Esophagus muscularis mucosa (tissue), 4 donors: Measurements from ENCODE around the gene CLIP4.

Experiments
- EP300 ChIP-seq: sonication (generic); formaldehyde crosslinking; IDR thresholded peaks from one replicate; pipeline ENCODE4 v1.6.1; 2017; ENCODE audit warnings: antibody characterized with exemption
- POLR2A ChIP-seq: fragments of 450-650 bp; IDR thresholded peaks from one replicate; pipeline ENCODE4 v1.6.1; 2017; ENCODE audit warnings: antibody characterized with exemption, moderate library complexity, mild to moderate bottlenecking, low read depth
- TF ChIP-seq, protein P1 (sequence below), 3 experiments: fragments of 200-600 bp in 2 of 3; fragments of 450-650 bp in 1 of 3; sonication (generic) in 2 of 3; IDR thresholded peaks; one replicate each; pipeline ENCODE4 v1.5.1; 2017 to 2019; ENCODE audit warnings: antibody characterized with exemption in 3 of 3, mild to moderate bottlenecking in 2 of 3, moderate library complexity in 1 of 3

DNA sequence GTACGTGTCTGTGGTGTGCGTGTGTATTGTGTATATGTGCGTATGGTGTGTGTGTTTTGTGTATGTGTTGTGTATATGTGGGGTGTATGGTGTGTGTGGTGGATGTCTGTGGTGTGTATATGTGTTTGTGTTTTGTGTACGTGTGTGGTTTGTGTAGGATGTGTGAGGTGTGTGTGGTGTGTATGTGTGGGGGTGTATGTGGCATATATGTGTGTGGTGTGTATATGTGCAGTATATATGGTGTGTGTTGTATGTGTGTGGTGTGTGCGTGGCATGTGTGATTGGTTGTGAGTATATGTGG is 101.3 kb downstream of the CLIP4 start:
- TF ChIP-seq, protein P1, sequence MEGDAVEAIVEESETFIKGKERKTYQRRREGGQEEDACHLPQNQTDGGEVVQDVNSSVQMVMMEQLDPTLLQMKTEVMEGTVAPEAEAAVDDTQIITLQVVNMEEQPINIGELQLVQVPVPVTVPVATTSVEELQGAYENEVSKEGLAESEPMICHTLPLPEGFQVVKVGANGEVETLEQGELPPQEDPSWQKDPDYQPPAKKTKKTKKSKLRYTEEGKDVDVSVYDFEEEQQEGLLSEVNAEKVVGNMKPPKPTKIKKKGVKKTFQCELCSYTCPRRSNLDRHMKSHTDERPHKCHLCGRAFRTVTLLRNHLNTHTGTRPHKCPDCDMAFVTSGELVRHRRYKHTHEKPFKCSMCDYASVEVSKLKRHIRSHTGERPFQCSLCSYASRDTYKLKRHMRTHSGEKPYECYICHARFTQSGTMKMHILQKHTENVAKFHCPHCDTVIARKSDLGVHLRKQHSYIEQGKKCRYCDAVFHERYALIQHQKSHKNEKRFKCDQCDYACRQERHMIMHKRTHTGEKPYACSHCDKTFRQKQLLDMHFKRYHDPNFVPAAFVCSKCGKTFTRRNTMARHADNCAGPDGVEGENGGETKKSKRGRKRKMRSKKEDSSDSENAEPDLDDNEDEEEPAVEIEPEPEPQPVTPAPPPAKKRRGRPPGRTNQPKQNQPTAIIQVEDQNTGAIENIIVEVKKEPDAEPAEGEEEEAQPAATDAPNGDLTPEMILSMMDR (IDR thresholded peaks at IDR 0.05): no peak
- TF ChIP-seq EP300 (no peak), POLR2A (no peak)
